Endothelial cell of umbilical vein (primary cell): ENCODE results near the gene BCAS3. TPM values are rescaled to one million over a fixed set of nuclear protein-coding genes. Genes with fewer than 3 reads are reported as not detected.

Experiments used
- BruUV-seq: library from RNA; stranded (reverse); fragments of 400-500 nt; replicated peaks from 2 replicates; lab custom pipeline; 2021; lab: Mats Ljungman, UMichigan
- CTCF ChIA-PET: fragments of 300-600, 350-600 bp; sonication (Branson Sonifier 250); formaldehyde crosslinking; loops from one replicate; lab custom pipeline; 2021; ENCODE audit warnings: antibody characterized with exemption, inconsistent platforms; lab: Charles Lee
- POLR2A ChIA-PET: fragments of 300-600, 350-600 bp; sonication (Branson Sonifier 250); formaldehyde crosslinking; loops from one replicate; lab custom pipeline; 2021; ENCODE audit warnings: antibody characterized with exemption, inconsistent platforms; lab: Charles Lee
- DNase-seq: peaks from one replicate; pipeline ENCODE4 v3.0.0-alpha.2; 2011; ENCODE audit warnings: low read depth, low spot score
- FAIRE-seq: peaks from 2 replicates; lab custom pipeline; 2011; peaks lifted over from hg19 to GRCh38; lab: Jason Lieb, UNC
- H2AFZ ChIP-seq: 2 replicates; pipeline ENCODE4 v1.6.0; 2012; ENCODE audit warnings: low read depth, low read length, control low read depth, inconsistent platforms
- H3K27ac ChIP-seq: 2 replicates; pipeline ENCODE4 v1.5.1; 2011; ENCODE audit warnings: low read depth, mild to moderate bottlenecking, control low read depth, low read length, moderate library complexity; ENCODE audit not compliant: insufficient read depth
- H3K27me3 ChIP-seq, 2 experiments: 2 replicates each; pipeline versions ENCODE4 v1.6.0 to v1.6.1; 2011; ENCODE audit warnings: low read length in 2 of 2, mixed read lengths in 1 of 2; ENCODE audit not compliant: control insufficient read depth in 2 of 2, insufficient read depth in 2 of 2
- H3K36me3 ChIP-seq, 2 experiments: 2 replicates in 1 of 2; 3 replicates in 1 of 2; pipeline ENCODE4 v1.5.1; 2011; ENCODE audit warnings: low read length in 2 of 2, mild to moderate bottlenecking in 1 of 2, moderate library complexity in 1 of 2; ENCODE audit not compliant: control insufficient read depth in 2 of 2, insufficient read depth in 2 of 2; ENCODE audit errors: extremely low read depth in 1 of 2
- H3K4me1 ChIP-seq: 3 replicates; pipeline ENCODE4 v1.5.1; 2011; ENCODE audit warnings: mild to moderate bottlenecking, low read length; ENCODE audit not compliant: control insufficient read depth, insufficient read depth; ENCODE audit errors: extremely low read depth
- H3K4me2 ChIP-seq: 2 replicates; pipeline ENCODE4 v1.6.1; 2011; ENCODE audit warnings: low read length, control low read depth, mixed read lengths; ENCODE audit not compliant: insufficient read depth
- H3K4me3 ChIP-seq, 3 experiments: fragments of 200-600 bp in 1 of 3; sonication (generic), shearing (Covaris generic) in 1 of 3; replicated peaks in 1 of 3; 2 replicates each; pipeline ENCODE4 v1.5.1; 2011 to 2016; ENCODE audit warnings: control low read depth in 3 of 3, low read length in 3 of 3, mild to moderate bottlenecking in 2 of 3, inconsistent platforms in 1 of 3, low read depth in 1 of 3, moderate library complexity in 1 of 3; ENCODE audit not compliant: insufficient read depth in 1 of 3
- H3K79me2 ChIP-seq: 2 replicates; pipeline ENCODE4 v1.6.0; 2012; ENCODE audit warnings: low read length, inconsistent platforms; ENCODE audit not compliant: control insufficient read depth, insufficient read depth
- H3K9ac ChIP-seq: replicated peaks from 2 replicates; pipeline ENCODE3; 2011; ENCODE audit warnings: low read length, control low read depth; ENCODE audit not compliant: insufficient read depth; ENCODE audit errors: extremely low read depth
- H3K9me1 ChIP-seq: replicated peaks from 3 replicates; pipeline ENCODE4 v1.6.0; 2011; ENCODE audit warnings: mild to moderate bottlenecking, low read length; ENCODE audit not compliant: control insufficient read depth, insufficient read depth; ENCODE audit errors: extremely low read depth
- H3K9me3 ChIP-seq: replicated peaks from 2 replicates; pipeline ENCODE4 v1.5.1; 2012; ENCODE audit warnings: low read length, inconsistent platforms; ENCODE audit not compliant: control insufficient read depth, insufficient read depth
- H4K20me1 ChIP-seq: replicated peaks from 2 replicates; pipeline ENCODE3; 2011; ENCODE audit warnings: mild to moderate bottlenecking, low read length; ENCODE audit not compliant: control insufficient read depth, insufficient read depth; ENCODE audit errors: extremely low read depth
- EZH2 ChIP-seq: IDR thresholded peaks from 2 replicates; pipeline ENCODE4 v1.6.1; 2012; ENCODE audit warnings: borderline replicate concordance, low read depth, mild to moderate bottlenecking, moderate library complexity, low read length, inconsistent platforms; ENCODE audit not compliant: severe bottlenecking
- FOS ChIP-seq: IDR thresholded peaks from 2 replicates; pipeline ENCODE4 v1.6.1; 2011; ENCODE audit warnings: mild to moderate bottlenecking, low read length, moderate library complexity, borderline replicate concordance; ENCODE audit not compliant: insufficient read depth
- GATA2 ChIP-seq: IDR thresholded peaks from 2 replicates; pipeline ENCODE4 v1.7.0; 2011; ENCODE audit warnings: low read depth, mild to moderate bottlenecking, moderate library complexity, mixed read lengths, low read length; ENCODE audit not compliant: insufficient read length, insufficient read depth
- JUN ChIP-seq: IDR thresholded peaks from 2 replicates; pipeline ENCODE4 v1.6.1; 2011; ENCODE audit warnings: borderline replicate concordance, low read depth; ENCODE audit not compliant: insufficient read length, insufficient read depth
- MAX ChIP-seq: IDR thresholded peaks from 2 replicates; pipeline ENCODE4 v1.6.1; 2011; ENCODE audit not compliant: insufficient read depth, insufficient read length
- MYC ChIP-seq: IDR thresholded peaks from one replicate; pipeline ENCODE4 v1.6.1; 2011; ENCODE audit warnings: mild to moderate bottlenecking, low read depth, low read length
- POLR2A ChIP-seq: IDR thresholded peaks from 2 replicates; pipeline ENCODE4 v1.6.1; 2012; ENCODE audit warnings: low read depth, mild to moderate bottlenecking, control low read depth, low read length
- POLR2AphosphoS5 ChIP-seq: IDR thresholded peaks from 2 replicates; pipeline ENCODE4 v1.6.1; 2012; ENCODE audit warnings: low read depth, mild to moderate bottlenecking, control low read depth, low read length, moderate library complexity; ENCODE audit not compliant: insufficient read depth
- dilution Hi-C: fragments of 300-500 bp; cut with MboI; formaldehyde crosslinking; loops from one replicate; pipeline ENCODE4 v1.15.0; 2019; ENCODE audit warnings: low sequenced_read_pairs; ENCODE audit not compliant: extremely low pct_ligation_motif_present
- intact Hi-C: fragments of 100-400 bp; cut with micrococcal nuclease; formaldehyde crosslinking; loops from one replicate; pipeline ENCODE4 v1.10.0; 2022
- polyA plus RNA-seq, 4 experiments: library from polyadenylated mRNA; depleted of rRNA in 3 of 4; stranded (reverse) in 3 of 4; unstranded in 1 of 4; fragments of >200 nt; gene quantifications; 2 replicates each; pipeline versions ENCODE4 v1.2.1 to v1.2.3, GENCODE V29; 2011 to 2012; ENCODE audit warnings: missing spikeins in 1 of 4
- total RNA-seq: library from RNA; stranded (reverse); gene quantifications from 2 replicates; pipeline ENCODE4 v1.2.3, GENCODE V29; 2021
- TF ChIP-seq, protein P1 (sequence below), 2 donors: IDR thresholded peaks; 1 replicate in 1 of 2; 2 replicates in 1 of 2; pipeline ENCODE4 v1.5.1; 2011; ENCODE audit warnings: low read length in 2 of 2, mild to moderate bottlenecking in 2 of 2, moderate library complexity in 2 of 2, control low read depth in 1 of 2, inconsistent platforms in 1 of 2, low read depth in 1 of 2; ENCODE audit not compliant: insufficient read depth in 1 of 2; ENCODE audit errors: extremely low read depth in 1 of 2

The BCAS3 gene
- total and polyA plus RNA-seq, 2 donors (not counting 3 experiments of a cell fraction or from before 2014, with no cell fraction given) = 8.2 to 16.0 TPM

DNA sequence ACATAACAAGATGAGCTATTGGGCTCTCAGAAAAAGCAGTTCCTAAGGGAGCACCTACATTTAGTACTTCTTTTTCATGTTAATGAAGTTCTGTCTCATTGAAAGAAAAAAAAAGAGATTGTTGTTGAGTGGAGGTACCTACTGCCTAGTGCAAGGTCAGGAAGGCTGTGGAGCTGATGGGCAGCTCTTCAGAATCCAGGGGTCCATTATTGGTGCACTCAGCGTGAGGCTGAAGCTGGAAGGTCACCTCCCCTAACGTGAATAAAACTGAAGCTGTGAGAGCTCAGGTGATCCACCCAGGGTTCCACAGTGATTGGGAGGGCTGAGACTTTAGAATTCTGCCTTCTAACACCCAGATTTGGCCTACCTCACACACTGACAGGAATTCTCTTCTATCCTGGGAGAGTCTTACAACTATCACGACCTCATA, 568.1 kb downstream of the BCAS3 start:
- dilution Hi-C loops (no loop called here), intact Hi-C loops (no loop called here)
- ChIA-PET CTCF (interaction anchor here (1.2 kb wide), 1 partner anchor 10 kb away, joined by 3 read pairs; no protein-coding TSS in a partner anchor), POLR2A (no interaction called here)
- no peak for FAIRE-seq
- DNase-seq = no peak
- Histone ChIP-seq H3K27me3 (peaks cover 0 to 1% of the 10 kb centered on the region in 2 experiments), H3K27ac (no peak overlapping the region), H3K9me1 (no peaks in the 10 kb centered on the region), H3K4me2 (no peak overlapping the region), H3K9ac (no peak overlapping the region), H3K36me3 (no peaks in the 10 kb centered on the region), H2AFZ (no peak overlapping the region), H3K79me2 (no peaks in the 10 kb centered on the region), H3K4me1 (peaks cover 5% of the 10 kb centered on the region), H3K9me3 (no peaks in the 10 kb centered on the region), H4K20me1 (no peaks in the 10 kb centered on the region), H3K4me3 (no peak overlapping the region)
- TF ChIP-seq FOS (no peak), JUN (no peak), POLR2A (no peak), EZH2 (no peak), MYC (no peak), MAX (no peak), GATA2 (no peak), POLR2AphosphoS5 (no peak)
- TF ChIP-seq, protein P1, sequence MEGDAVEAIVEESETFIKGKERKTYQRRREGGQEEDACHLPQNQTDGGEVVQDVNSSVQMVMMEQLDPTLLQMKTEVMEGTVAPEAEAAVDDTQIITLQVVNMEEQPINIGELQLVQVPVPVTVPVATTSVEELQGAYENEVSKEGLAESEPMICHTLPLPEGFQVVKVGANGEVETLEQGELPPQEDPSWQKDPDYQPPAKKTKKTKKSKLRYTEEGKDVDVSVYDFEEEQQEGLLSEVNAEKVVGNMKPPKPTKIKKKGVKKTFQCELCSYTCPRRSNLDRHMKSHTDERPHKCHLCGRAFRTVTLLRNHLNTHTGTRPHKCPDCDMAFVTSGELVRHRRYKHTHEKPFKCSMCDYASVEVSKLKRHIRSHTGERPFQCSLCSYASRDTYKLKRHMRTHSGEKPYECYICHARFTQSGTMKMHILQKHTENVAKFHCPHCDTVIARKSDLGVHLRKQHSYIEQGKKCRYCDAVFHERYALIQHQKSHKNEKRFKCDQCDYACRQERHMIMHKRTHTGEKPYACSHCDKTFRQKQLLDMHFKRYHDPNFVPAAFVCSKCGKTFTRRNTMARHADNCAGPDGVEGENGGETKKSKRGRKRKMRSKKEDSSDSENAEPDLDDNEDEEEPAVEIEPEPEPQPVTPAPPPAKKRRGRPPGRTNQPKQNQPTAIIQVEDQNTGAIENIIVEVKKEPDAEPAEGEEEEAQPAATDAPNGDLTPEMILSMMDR (IDR thresholded peaks at IDR 0.05; ENCODE audit: extremely low read depth in 1 of 2, insufficient read depth in 1 of 2, low read depth in 1 of 2, low read length in 2 of 2) = no peak
- BruUV-seq = no TSS peak
